Gastrocnemius medialis (tissue), 4 donors: ENCODE measurements around the gene CPSF4L. TPM values are rescaled to one million over a fixed set of nuclear protein-coding genes. Genes with fewer than 3 reads are reported as not detected.

Experiments used
- ATAC-seq, 2 donors: fragments of 150-250 bp; one replicate each; pipeline ENCODE4 v1.9.1; 2016
- DNase-seq, 2 donors: peaks; one replicate each; pipeline ENCODE4 v3.0.0-alpha.2; 2019
- H3K27ac ChIP-seq, 4 donors: fragments of 200-600 bp; sonication (generic); 1 replicate in 1 of 4; 2 replicates in 3 of 4; pipeline ENCODE4 v1.5.1; 2016 to 2018; ENCODE audit warnings: mild to moderate bottlenecking in 2 of 4, moderate library complexity in 1 of 4
- H3K27me3 ChIP-seq, 3 donors: fragments of 200-600 bp; sonication (generic) in 2 of 3; 1 replicate in 1 of 3; 2 replicates in 2 of 3; pipeline versions ENCODE4 v1.5.1 to v1.6.0; 2016 to 2019; ENCODE audit warnings: mild to moderate bottlenecking in 1 of 3, moderate library complexity in 1 of 3
- H3K36me3 ChIP-seq, 2 donors: fragments of 200-600 bp; sonication (generic) in 1 of 2; one replicate each; pipeline ENCODE4 v1.5.1; 2017 to 2018
- H3K4me1 ChIP-seq, 2 donors: fragments of 200-600 bp; sonication (generic) in 1 of 2; one replicate each; pipeline ENCODE4 v1.5.1; 2016 to 2017; ENCODE audit warnings: mild to moderate bottlenecking in 2 of 2
- H3K4me3 ChIP-seq, 4 donors: fragments of 200-600 bp; sonication (generic) in 3 of 4; 1 replicate in 1 of 4; 2 replicates in 3 of 4; pipeline ENCODE4 v1.5.1; 2016 to 2019; ENCODE audit warnings: mild to moderate bottlenecking in 2 of 4
- H3K9me3 ChIP-seq, 3 donors: fragments of 200-600 bp; sonication (generic) in 2 of 3; 1 replicate in 1 of 3; 2 replicates in 2 of 3; pipeline ENCODE4 v1.5.1; 2016 to 2019
- CTCF ChIP-seq, 5 experiments: fragments of 450-650 bp in 3 of 5; fragments of 200-600 bp in 2 of 5; sonication (generic) in 2 of 5; IDR thresholded peaks in 4 of 5; conservative IDR thresholded peaks in 1 of 5; 1 replicate in 4 of 5; 2 replicates in 1 of 5; pipeline ENCODE4 v1.5.1; 2016 to 2019; ENCODE audit warnings: antibody characterized with exemption in 5 of 5, mild to moderate bottlenecking in 3 of 5, moderate library complexity in 3 of 5
- POLR2A ChIP-seq, 2 donors: fragments of 450-650 bp; IDR thresholded peaks; one replicate each; pipeline ENCODE4 v1.6.1; 2017; ENCODE audit warnings: antibody characterized with exemption in 2 of 2, mild to moderate bottlenecking in 2 of 2, moderate library complexity in 2 of 2
- in situ Hi-C, 4 donors: fragments of 200-750 bp; cut with MboI; loops; one replicate each; pipeline versions ENCODE4 v1.15.0 to v1.8.0; 2017; ENCODE audit warnings: low sequenced_read_pairs in 4 of 4
- intact Hi-C: fragments of 100-400 bp; cut with DNase I; formaldehyde crosslinking; loops from one replicate; pipeline ENCODE4 v1.15.1; 2023; ENCODE audit warnings: low total_unique reads
- total RNA-seq, 4 donors: library from RNA; depleted of rRNA; stranded (reverse); fragments of >200 nt; gene quantifications; one replicate each; pipeline versions ENCODE4 v1.1.0 to v1.2.3, GENCODE V29; 2016

The CPSF4L gene
- total RNA-seq, 4 donors from 2014 or later, result not detected

- Histone ChIP-seq H3K4me1 (no peaks in the 10 kb centered on the region), H3K9me3 (no peaks in the 10 kb centered on the region), H3K27me3 (no peaks in the 10 kb centered on the region), H3K36me3 (no peaks in the 10 kb centered on the region), H3K27ac (no peak overlapping the region), H3K4me3 (no peak overlapping the region)
- ATAC-seq (no peak), DNase-seq (no peak)
- no peak for TF ChIP-seq POLR2A (IDR thresholded peaks at IDR 0.05)
- no peak for TF ChIP-seq CTCF (IDR thresholded peaks at IDR 0.05 in 4 of 5, conservative IDR thresholded peaks at IDR 0.05 in 1 of 5)
- in situ Hi-C loops, result no loop called here
- intact Hi-C loops, result no loop called here
Observed at GRCh38 chr17:73262676-73263642, 1.3 kb upstream of the CPSF4L start.

GRCh38 chr17:73261952-73262675 is 434 bp upstream of the CPSF4L start:
- H3K4me3 ChIP-seq, result no peak overlapping the region
- H3K27ac ChIP-seq, result no peak overlapping the region
- H3K36me3 ChIP-seq, result no peaks in the 10 kb centered on the region
- H3K27me3 ChIP-seq, result no peaks in the 10 kb centered on the region
- no peaks in the 10 kb centered on the region for H3K4me1 ChIP-seq
- in situ Hi-C loops, result no loop called here
- intact Hi-C loops, result no loop called here
- no peak for TF ChIP-seq CTCF (IDR thresholded peaks at IDR 0.05 in 4 of 5, conservative IDR thresholded peaks at IDR 0.05 in 1 of 5)
- TF ChIP-seq POLR2A (IDR thresholded peaks at IDR 0.05), result no peak
- no peaks in the 10 kb centered on the region for H3K9me3 ChIP-seq
- no peak for ATAC-seq
- DNase-seq, result no peak

- TF ChIP-seq CTCF (IDR thresholded peaks at IDR 0.05 in 4 of 5, conservative IDR thresholded peaks at IDR 0.05 in 1 of 5), result no peak
- TF ChIP-seq POLR2A (IDR thresholded peaks at IDR 0.05), result no peak
- DNase-seq (no peak), ATAC-seq (no peak)
- intact Hi-C loops, result no loop called here
- no peaks in the 10 kb centered on the region for H3K4me1 ChIP-seq
- H3K4me3 ChIP-seq, result no peak overlapping the region
- H3K27me3 ChIP-seq, result no peaks in the 10 kb centered on the region
- in situ Hi-C loops, result loop anchor here in 2 of 4 donors (5.0 to 10.0 kb wide), 2 partner anchors 57 to 115 kb away; partner anchors contain the start of gene CDC42EP4 (in 1 of the 2)
- no peaks in the 10 kb centered on the region for H3K36me3 ChIP-seq
- H3K9me3 ChIP-seq, result no peaks in the 10 kb centered on the region
- H3K27ac ChIP-seq, result no peak overlapping the region
Observed at GRCh38 chr17:73257516-73257915, 4.2 kb downstream of the CPSF4L start.

- Histone ChIP-seq H3K4me1 (no peaks in the 10 kb centered on the region), H3K9me3 (no peaks in the 10 kb centered on the region), H3K27me3 (no peaks in the 10 kb centered on the region), H3K4me3 (no peak overlapping the region), H3K36me3 (no peaks in the 10 kb centered on the region), H3K27ac (no peak overlapping the region)
- TF ChIP-seq CTCF (IDR thresholded peaks at IDR 0.05 in 4 of 5, conservative IDR thresholded peaks at IDR 0.05 in 1 of 5) (no peak), POLR2A (IDR thresholded peaks at IDR 0.05) (no peak)
- in situ Hi-C loops (loop anchor here in 2 of 4 donors (5.0 to 10.0 kb wide), 2 partner anchors 59 to 116 kb away; partner anchors contain the start of gene CDC42EP4 (in 1 of the 2)), intact Hi-C loops (no loop called here)
- DNase-seq, result no peak
- ATAC-seq, result no peak
Observed at GRCh38 chr17:73256220-73256619, 5.5 kb downstream of the CPSF4L start.
